Measurements from ENCODE around the gene DLG5.

- TF ChIP-seq ZNF521 (tag by site-specific recombination; IDR thresholded peaks at IDR 0.05) (no peak), ZNF146 (tag by site-specific recombination; IDR thresholded peaks at IDR 0.05) (no peak), IKZF3 (tag by site-specific recombination; IDR thresholded peaks at IDR 0.05) (no peak), ZNF202 (tag by site-specific recombination; IDR thresholded peaks at IDR 0.05; ENCODE audit: borderline replicate concordance) (no peak), ZFP3 (tag by site-specific recombination; IDR thresholded peaks at IDR 0.05; ENCODE audit: low read depth) (no peak), ZNF335 (tag by site-specific recombination; conservative IDR thresholded peaks at IDR 0.05) (no peak)
- TF ChIP-seq, protein P1, sequence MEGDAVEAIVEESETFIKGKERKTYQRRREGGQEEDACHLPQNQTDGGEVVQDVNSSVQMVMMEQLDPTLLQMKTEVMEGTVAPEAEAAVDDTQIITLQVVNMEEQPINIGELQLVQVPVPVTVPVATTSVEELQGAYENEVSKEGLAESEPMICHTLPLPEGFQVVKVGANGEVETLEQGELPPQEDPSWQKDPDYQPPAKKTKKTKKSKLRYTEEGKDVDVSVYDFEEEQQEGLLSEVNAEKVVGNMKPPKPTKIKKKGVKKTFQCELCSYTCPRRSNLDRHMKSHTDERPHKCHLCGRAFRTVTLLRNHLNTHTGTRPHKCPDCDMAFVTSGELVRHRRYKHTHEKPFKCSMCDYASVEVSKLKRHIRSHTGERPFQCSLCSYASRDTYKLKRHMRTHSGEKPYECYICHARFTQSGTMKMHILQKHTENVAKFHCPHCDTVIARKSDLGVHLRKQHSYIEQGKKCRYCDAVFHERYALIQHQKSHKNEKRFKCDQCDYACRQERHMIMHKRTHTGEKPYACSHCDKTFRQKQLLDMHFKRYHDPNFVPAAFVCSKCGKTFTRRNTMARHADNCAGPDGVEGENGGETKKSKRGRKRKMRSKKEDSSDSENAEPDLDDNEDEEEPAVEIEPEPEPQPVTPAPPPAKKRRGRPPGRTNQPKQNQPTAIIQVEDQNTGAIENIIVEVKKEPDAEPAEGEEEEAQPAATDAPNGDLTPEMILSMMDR (tag by site-specific recombination; IDR thresholded peaks at IDR 0.05), result no peak
- TF ChIP-seq, protein P2, sequence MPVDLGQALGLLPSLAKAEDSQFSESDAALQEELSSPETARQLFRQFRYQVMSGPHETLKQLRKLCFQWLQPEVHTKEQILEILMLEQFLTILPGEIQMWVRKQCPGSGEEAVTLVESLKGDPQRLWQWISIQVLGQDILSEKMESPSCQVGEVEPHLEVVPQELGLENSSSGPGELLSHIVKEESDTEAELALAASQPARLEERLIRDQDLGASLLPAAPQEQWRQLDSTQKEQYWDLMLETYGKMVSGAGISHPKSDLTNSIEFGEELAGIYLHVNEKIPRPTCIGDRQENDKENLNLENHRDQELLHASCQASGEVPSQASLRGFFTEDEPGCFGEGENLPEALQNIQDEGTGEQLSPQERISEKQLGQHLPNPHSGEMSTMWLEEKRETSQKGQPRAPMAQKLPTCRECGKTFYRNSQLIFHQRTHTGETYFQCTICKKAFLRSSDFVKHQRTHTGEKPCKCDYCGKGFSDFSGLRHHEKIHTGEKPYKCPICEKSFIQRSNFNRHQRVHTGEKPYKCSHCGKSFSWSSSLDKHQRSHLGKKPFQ (tag by site-specific recombination; IDR thresholded peaks at IDR 0.05), result no peak
Measured at GRCh38 chr10:77875730-77876129, 50.8 kb downstream of the DLG5 start.

Data from HEK293 (cell line).